ACC112 (cell line): ENCODE results near the gene CTXN2.

Experiments used
- H2AFZ ChIP-seq: fragments of 200-600 bp; sonication (generic); one replicate; pipeline ENCODE4 v1.6.0; 2017; ENCODE audit warnings: antibody characterized with exemption, low read length; ENCODE audit not compliant: unreplicated experiment
- H3K27ac ChIP-seq: fragments of 200-600 bp; sonication (generic); 2 replicates; pipeline ENCODE4 v1.5.1; 2014; ENCODE audit warnings: low read depth, mild to moderate bottlenecking, antibody characterized with exemption, low read length, moderate library complexity
- H3K27me3 ChIP-seq: fragments of 200-600 bp; sonication (generic); 2 replicates; pipeline ENCODE4 v1.6.1; 2014; ENCODE audit warnings: mild to moderate bottlenecking, antibody characterized with exemption, low read length, moderate library complexity, mixed read lengths; ENCODE audit not compliant: insufficient read depth
- H3K36me3 ChIP-seq: fragments of 200-600 bp; sonication (generic); 2 replicates; pipeline ENCODE4 v1.6.1; 2016; ENCODE audit warnings: mild to moderate bottlenecking, antibody characterized with exemption, low read length, moderate library complexity, mixed read lengths; ENCODE audit not compliant: insufficient read depth
- H3K4me1 ChIP-seq: fragments of 200-600 bp; sonication (generic); one replicate; pipeline ENCODE4 v1.6.1; 2016; ENCODE audit warnings: low read length, mixed read lengths; ENCODE audit not compliant: insufficient read depth, unreplicated experiment, control insufficient read depth
- H3K4me3 ChIP-seq: fragments of 200-600 bp; sonication (generic); 2 replicates; pipeline ENCODE4 v1.5.1; 2014; ENCODE audit warnings: mild to moderate bottlenecking, low read depth, low read length
- H3K79me2 ChIP-seq: fragments of 200-600 bp; sonication (generic); one replicate; pipeline ENCODE4 v1.6.0; 2016; ENCODE audit warnings: low read length; ENCODE audit not compliant: control insufficient read depth, unreplicated experiment, insufficient read depth

CTXN2 gene

GRCh38 chr15:48250640-48251076, 59.2 kb downstream of the CTXN2 start:
- H3K79me2 ChIP-seq = no peaks in the 10 kb centered on the region
- H3K27me3 ChIP-seq = no peaks in the 10 kb centered on the region
- H3K27ac ChIP-seq = no peak overlapping the region
- no peaks in the 10 kb centered on the region for H3K36me3 ChIP-seq
- H2AFZ ChIP-seq = peak overlapping the region; percentile 61
- no peaks in the 10 kb centered on the region for H3K4me1 ChIP-seq
- no peak overlapping the region for H3K4me3 ChIP-seq

- H3K4me3 ChIP-seq = no peak overlapping the region
- no peaks in the 10 kb centered on the region for H3K4me1 ChIP-seq
- no peaks in the 10 kb centered on the region for H3K36me3 ChIP-seq
- H2AFZ ChIP-seq = no peak overlapping the region
- H3K27me3 ChIP-seq = 0 out of 2 replicates have a peak, but pooled peaks cover 4% of the 10 kb centered on the region
- no peak overlapping the region for H3K27ac ChIP-seq
- H3K79me2 ChIP-seq = no peaks in the 10 kb centered on the region
Observed at GRCh38 chr15:48253172-48253571, 61.7 kb downstream of the CTXN2 start.
